Measurements from ENCODE around the gene GLCE.
"Not testable (repeated sequence)": the region's sequence is repeated elsewhere in the genome, so short reads cannot be mapped to it uniquely, and the experiment has no call there.

The GLCE gene

GRCh38 chr15:69161079-69161877 is 843 bp downstream of the GLCE start:
- DNase-seq (ENCODE audit: low read depth), result peak; percentile 12

DNA sequence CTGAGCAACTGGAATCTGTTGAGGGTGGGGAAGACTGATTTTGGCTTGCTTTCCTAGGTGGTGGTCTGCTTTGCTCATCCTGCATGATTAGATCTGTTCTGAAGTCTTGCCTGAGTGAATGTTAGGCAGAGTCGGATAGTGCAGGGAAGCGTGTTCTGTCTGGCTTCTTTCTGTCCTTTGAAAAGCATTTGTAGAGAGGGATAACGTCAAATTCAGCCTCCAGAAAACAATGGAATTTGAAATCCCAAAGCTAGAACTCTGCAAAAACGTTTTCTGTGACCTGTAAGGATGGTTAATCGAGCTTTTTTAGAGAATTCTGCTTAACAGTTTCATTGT is 1.4 kb downstream of the GLCE start:
- DNase-seq (ENCODE audit: low read depth), result no peak

- no peak for DNase-seq (ENCODE audit: low read depth)
Observed at GRCh38 chr15:69163141-69163669, 2.8 kb downstream of the GLCE start.

DNA sequence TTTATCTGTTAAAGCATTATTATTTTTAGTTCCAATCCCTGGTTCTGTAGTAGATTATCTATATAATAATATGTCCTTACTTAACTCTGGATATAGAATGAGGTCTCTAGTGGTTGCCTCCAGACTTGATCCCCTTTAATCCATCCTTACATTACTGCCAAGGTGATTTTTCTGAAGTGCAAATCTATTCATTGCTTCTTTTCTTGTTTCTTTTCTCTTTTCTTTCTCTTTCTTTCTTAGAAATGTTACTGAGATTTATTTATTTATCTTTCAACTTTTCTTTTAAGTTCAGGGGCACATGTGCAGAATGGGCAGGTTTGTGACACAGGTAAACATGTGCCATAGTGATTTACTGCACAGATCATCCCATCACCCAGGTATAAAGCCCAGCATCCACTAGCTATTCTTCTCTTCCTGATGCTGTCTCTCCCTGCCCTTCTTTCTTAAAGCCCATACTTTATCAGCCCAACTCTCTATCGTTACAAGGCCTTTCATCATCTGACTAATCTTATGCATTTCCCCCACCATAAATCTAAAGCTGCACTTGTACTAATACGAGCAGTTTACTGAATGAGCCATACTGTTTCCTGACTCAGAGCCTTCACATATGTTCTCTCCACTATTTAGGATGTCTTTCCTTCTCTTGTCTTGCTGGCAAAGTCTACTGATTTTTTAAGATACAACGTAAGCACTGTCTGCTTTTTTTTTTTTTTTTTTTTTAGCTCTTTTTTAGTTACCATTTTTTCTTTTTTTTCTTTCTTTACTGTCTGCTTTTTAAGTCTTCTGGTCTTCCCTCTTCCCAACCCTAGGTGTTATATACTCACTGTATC is 4.6 kb downstream of the GLCE start:
- DNase-seq (ENCODE audit: low read depth), result no peak

GRCh38 chr15:69165637-69166025 is 5.2 kb downstream of the GLCE start:
- DNase-seq (ENCODE audit: low read depth), result no peak

GRCh38 chr15:69167218-69167846 is 6.9 kb downstream of the GLCE start:
- no peak for DNase-seq (ENCODE audit: low read depth)

DNA sequence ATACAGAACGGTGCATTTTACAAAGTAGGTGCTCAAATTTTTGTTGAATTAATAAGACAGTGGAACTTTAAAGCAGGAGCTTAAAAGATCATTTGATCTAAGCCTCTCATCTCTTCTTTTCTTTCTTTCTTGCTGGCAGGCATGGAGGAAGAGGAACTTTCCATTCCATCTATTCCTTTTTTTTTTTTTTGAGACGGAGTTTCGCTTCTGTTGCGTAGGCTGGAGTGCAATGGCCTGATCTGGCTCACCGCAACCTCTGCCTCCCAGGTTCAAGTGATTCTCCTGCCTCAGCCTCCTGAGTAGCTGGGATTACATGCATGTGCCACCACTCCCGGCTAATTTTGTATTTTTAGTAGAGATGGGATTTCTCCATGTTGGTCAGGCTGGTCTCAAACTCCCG is 7.9 kb downstream of the GLCE start:
- not testable (repeated sequence) for DNase-seq (ENCODE audit: low read depth)

GRCh38 chr15:69169540-69169939 is 9.1 kb downstream of the GLCE start:
- DNase-seq (ENCODE audit: low read depth), result not testable (repeated sequence)

GRCh38 chr15:69170597-69170996 is 10.2 kb downstream of the GLCE start:
- no peak for DNase-seq (ENCODE audit: low read depth)

- DNase-seq (ENCODE audit: low read depth), result no peak
Observed at GRCh38 chr15:69172847-69173246, 12.4 kb downstream of the GLCE start.

GRCh38 chr15:69175536-69175935 is 15.1 kb downstream of the GLCE start:
- no peak for DNase-seq (ENCODE audit: low read depth)

- DNase-seq (ENCODE audit: low read depth), result no peak
Observed at GRCh38 chr15:69181424-69181823, 21.0 kb downstream of the GLCE start.

GRCh38 chr15:69185216-69185615 is 24.8 kb downstream of the GLCE start:
- no peak for DNase-seq (ENCODE audit: low read depth)

DNA sequence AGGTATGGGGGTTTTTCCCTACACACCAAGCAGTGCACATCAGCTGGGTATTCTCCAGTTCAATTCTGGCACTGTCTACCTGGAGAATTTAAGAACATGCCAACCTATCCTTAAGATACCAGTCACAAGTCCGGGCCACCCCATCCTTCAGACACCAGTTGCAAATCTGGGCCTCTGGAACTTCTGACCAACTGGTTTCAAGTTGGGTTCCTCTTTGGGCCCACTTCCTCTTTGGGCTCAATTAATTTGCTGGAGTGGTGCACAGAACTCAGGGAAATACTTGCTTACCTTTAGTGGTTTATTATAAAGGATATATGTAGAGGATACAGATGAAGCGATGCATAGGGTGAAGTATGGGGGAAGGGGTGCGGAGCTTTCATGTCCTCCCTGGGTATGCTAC is 25.3 kb downstream of the GLCE start:
- DNase-seq (ENCODE audit: low read depth), result no peak

GRCh38 chr15:69189157-69189556 is 28.7 kb downstream of the GLCE start:
- DNase-seq (ENCODE audit: low read depth), result no peak

GRCh38 chr15:69190091-69190490 is 29.7 kb downstream of the GLCE start:
- no peak for DNase-seq (ENCODE audit: low read depth)

DNA sequence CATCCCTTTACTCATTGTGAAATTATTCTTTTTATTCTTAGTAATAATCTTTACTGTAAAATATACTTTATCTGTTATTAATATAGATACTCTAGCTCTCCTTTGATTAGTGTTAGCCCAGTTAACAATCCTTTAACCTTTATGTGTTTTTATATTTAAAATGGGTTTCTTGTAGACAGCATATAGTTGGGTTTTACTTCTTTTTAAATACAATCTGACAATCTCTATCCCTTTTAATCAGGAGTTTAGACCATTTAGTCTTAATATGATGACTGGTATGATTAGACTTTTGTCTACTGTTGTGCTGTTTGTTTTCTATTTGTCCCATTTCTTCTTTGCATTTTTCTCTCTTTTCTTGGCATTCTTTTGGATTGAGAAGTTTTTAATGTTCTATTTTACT is 30.1 kb downstream of the GLCE start:
- no peak for DNase-seq (ENCODE audit: low read depth)

- DNase-seq (ENCODE audit: low read depth), result no peak
Observed at GRCh38 chr15:69194025-69194827, 33.8 kb downstream of the GLCE start.

GRCh38 chr15:69194854-69195253 is 34.4 kb downstream of the GLCE start:
- no peak for DNase-seq (ENCODE audit: low read depth)

GRCh38 chr15:69200832-69201745 is 40.7 kb downstream of the GLCE start:
- no peak for DNase-seq (ENCODE audit: low read depth)

DNA sequence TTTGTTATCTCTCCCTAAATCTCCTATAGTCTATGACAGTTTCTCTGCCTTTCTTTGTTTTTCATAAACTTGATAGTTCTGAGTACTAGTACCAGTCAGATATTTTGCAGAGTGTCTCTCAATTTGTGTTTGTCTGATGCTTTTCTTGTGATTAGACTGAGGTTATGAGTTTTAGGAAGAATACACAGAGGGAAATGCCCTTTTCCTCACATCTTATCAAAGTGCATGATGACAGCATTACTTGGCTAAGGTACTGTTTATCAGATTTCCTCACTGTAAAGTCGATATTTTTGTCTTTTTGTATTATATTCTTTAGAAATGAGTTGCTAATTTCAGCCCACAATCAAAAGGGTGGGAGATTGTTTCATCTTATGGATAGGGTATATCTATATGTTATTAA is 45.6 kb downstream of the GLCE start:
- DNase-seq (ENCODE audit: low read depth), result no peak
